Gastroesophageal sphincter (tissue), 4 donors: ENCODE results near the gene CFAP90. TPM values are rescaled to one million over a fixed set of nuclear protein-coding genes. Genes with fewer than 3 reads are reported as not detected.

ENCODE experiments used
- ATAC-seq: fragments of 150-250 bp; one replicate; pipeline ENCODE4 v1.9.1; 2016; ENCODE audit warnings: mild to moderate bottlenecking, moderate library complexity
- H3K27ac ChIP-seq, 4 donors: fragments of 200-600 bp; sonication (generic) in 3 of 4; 1 replicate in 3 of 4; 2 replicates in 1 of 4; pipeline ENCODE4 v1.5.1; 2016 to 2019
- H3K27me3 ChIP-seq: fragments of 200-600 bp; sonication (generic); one replicate; pipeline ENCODE4 v1.5.1; 2019
- H3K36me3 ChIP-seq, 2 donors: fragments of 200-600 bp; sonication (generic); one replicate each; pipeline ENCODE4 v1.5.1; 2019; ENCODE audit warnings: control low read depth in 1 of 2
- H3K4me1 ChIP-seq, 3 donors: fragments of 200-600 bp; sonication (generic); 1 replicate in 2 of 3; 2 replicates in 1 of 3; pipeline ENCODE4 v1.5.1; 2016 to 2019; ENCODE audit warnings: control low read depth in 2 of 3
- H3K4me3 ChIP-seq, 2 donors: fragments of 200-600 bp; sonication (generic); one replicate each; pipeline ENCODE4 v1.5.1; 2019; ENCODE audit warnings: mild to moderate bottlenecking in 1 of 2, moderate library complexity in 1 of 2
- H3K9me3 ChIP-seq, 3 donors: fragments of 200-600 bp; sonication (generic); one replicate each; pipeline ENCODE4 v1.5.1; 2017 to 2019; ENCODE audit warnings: control low read depth in 2 of 3
- CTCF ChIP-seq, 4 experiments: fragments of 200-600 bp in 2 of 4; fragments of 450-650 bp in 2 of 4; sonication (generic) in 1 of 4; IDR thresholded peaks; one replicate each; pipeline ENCODE4 v1.5.1; 2017 to 2019; ENCODE audit warnings: antibody characterized with exemption in 4 of 4, mild to moderate bottlenecking in 2 of 4, moderate library complexity in 2 of 4
- EP300 ChIP-seq: sonication (generic); formaldehyde crosslinking; IDR thresholded peaks from one replicate; pipeline ENCODE4 v1.6.1; 2017; ENCODE audit warnings: antibody characterized with exemption, mild to moderate bottlenecking
- POLR2A ChIP-seq, 2 donors: fragments of 450-650 bp; IDR thresholded peaks; one replicate each; pipeline ENCODE4 v1.6.1; 2017; ENCODE audit warnings: antibody characterized with exemption in 2 of 2, mild to moderate bottlenecking in 2 of 2, moderate library complexity in 1 of 2
- POLR2AphosphoS5 ChIP-seq: sonication (generic); formaldehyde crosslinking; IDR thresholded peaks from one replicate; pipeline ENCODE4 v1.6.1; 2017; ENCODE audit warnings: antibody characterized with exemption
- WGBS, 2 donors: methylation state at CpG; one replicate each; pipeline ENCODE4 v1.1.5; 2018; ENCODE audit warnings: low coverage in 1 of 2; 5-methylcytosine and 5-hydroxymethylcytosine counted together
- total RNA-seq, 4 donors: library from RNA; depleted of rRNA; stranded (reverse); fragments of >200 nt; gene quantifications; one replicate each; pipeline ENCODE4 v1.1.0, GENCODE V29; 2016

CFAP90 gene
- total RNA-seq, 4 donors from 2014 or later: 0.54 TPM; not detected in 3

DNA sequence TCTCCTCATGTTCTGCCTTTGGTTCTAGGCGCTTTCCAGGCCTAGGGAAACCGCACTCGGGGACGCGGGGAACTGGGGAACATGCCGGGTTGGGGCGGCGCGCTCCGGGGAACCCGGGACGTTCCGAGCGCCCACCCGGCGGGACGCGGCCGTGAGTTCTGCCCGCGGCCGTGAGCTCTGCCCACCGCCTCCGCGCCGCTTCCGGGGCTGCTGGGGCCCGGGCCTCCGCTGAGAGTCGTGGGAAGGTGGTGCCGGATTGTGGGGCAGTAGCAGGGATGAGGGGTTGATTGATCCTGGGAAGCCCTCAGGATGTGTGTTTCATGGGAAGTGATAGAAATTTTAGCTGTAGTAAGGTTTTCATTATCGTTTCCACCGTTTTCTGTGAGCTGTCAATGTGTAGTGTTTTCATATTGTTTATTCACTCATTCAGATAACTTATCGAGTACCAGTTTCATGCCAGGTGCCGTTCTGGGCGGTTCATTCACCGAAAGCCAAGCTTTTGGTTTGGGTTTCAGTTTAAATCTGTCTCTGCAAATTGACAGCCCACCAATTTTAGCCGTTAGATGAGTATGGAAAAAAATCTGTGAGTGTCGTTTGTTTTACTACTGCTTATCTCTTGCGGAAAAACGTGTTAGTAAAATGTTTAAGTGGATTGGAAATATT, 18.7 kb upstream of the CFAP90 start:
- H3K4me3 ChIP-seq: peak overlapping the region; percentile 76 to 90
- peaks cover 0 to 15% of the 10 kb centered on the region in 2 donors for H3K36me3 ChIP-seq
- TF ChIP-seq POLR2A (IDR thresholded peaks at IDR 0.05) (no peak), CTCF (IDR thresholded peaks at IDR 0.05) (no peak), EP300 (no peak), POLR2AphosphoS5 (no peak)
- peak overlapping the region; percentile 30 to 90 (median 88) for H3K27ac ChIP-seq
- H3K27me3 ChIP-seq: no peaks in the 10 kb centered on the region
- H3K4me1 ChIP-seq: peaks cover 11 to 45% (median 13%) of the 10 kb centered on the region in 3 donors
- 2 to 5% methylated on average over 10 to 17 of the region's 41 CpGs for WGBS, 2 donors
- peak; percentile 50 for ATAC-seq
- H3K9me3 ChIP-seq: no peaks in the 10 kb centered on the region

DNA sequence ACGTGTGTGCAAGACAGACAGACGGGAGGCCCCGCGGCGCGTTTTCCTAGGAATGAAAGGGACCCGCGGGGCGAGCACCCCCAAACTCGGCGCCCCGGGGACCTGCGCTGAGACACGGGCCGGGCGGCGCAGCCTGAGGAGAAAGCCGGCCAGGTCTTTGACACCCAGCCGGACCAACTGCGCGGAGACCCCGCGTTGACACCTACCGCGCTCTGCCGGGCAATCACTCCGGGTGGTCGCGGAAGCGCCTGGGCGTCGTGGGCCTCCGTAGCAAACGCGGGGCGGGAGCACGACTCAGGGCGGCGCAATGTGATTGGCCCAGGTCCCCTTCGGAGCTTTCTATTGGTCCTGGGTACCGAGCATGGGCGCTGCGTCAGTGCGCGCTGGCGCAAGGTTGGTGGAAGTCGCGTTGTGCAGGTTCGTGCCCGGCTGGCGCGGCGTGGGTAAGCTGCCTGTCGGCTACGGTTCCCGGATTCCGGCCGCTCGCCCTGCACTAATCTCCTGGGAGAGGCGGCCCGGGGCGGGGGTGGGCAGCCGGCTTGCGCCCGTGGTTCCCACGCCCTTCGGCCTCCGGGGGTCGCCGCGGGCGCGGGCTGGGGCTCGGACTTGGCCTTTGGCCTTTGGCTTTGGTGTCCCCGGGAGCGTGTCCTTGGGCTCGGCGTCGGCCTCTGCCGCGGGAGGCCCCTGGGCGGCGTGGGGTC, 18.0 kb upstream of the CFAP90 start, which contains the start of the genes FASTKD3 and MTRR:
TSS of gene FASTKD3 (minus strand) at position 259 of the 701 bp plus-strand sequence. CDS start 948 bp downstream, outside the sequence.
TSS of gene MTRR (plus strand) at position 376 of the 701 bp plus-strand sequence. CDS start 1,647 bp downstream, outside the sequence.
- Histone ChIP-seq H3K9me3 (no peaks in the 10 kb centered on the region), H3K27ac (peak within 1 kb of the TSS; percentile 30 to 90 (median 88)), H3K27me3 (no peaks in the 10 kb centered on the region), H3K4me1 (peaks cover 11 to 45% (median 13%) of the 10 kb centered on the region in 3 donors), H3K36me3 (peaks cover 0 to 19% of the 10 kb centered on the region in 2 donors), H3K4me3 (peak within 1 kb of the TSS; percentile 76 to 90)
- WGBS, 2 donors: 0% methylated on average over 10 of the region's 83 CpGs; no CpG with 5 or more reads in 1 of the 2 donors
- TF ChIP-seq CTCF (IDR thresholded peaks at IDR 0.05): peak in 2 of 4 experiments; percentile 8 to 19
- no peak for TF ChIP-seq EP300
- TF ChIP-seq POLR2AphosphoS5: peak; percentile 91
- peak; percentile 61 to 70 for TF ChIP-seq POLR2A (IDR thresholded peaks at IDR 0.05)
- ATAC-seq: peak; percentile 100

DNA sequence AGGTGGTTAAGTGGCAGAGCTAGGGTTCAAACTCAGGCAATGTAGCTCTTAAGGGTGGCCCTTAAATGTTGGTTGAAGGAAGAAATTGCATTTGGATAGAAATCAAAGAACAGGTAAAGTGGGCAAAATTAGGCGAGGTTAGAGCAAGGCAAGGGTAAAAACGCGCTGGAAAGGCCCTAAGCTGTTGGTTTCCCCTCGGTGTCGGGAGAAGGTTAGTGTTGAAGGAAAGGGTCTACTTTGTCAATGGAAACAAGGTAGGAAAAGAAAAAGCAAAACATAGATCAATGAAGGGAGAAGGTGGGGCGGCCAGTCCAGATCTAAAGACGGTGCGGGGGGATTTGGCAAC, 17.5 kb upstream of the CFAP90 start:
- no peaks in the 10 kb centered on the region for H3K27me3 ChIP-seq
- peaks cover 11 to 45% (median 13%) of the 10 kb centered on the region in 3 donors for H3K4me1 ChIP-seq
- peaks cover 0 to 20% of the 10 kb centered on the region in 2 donors for H3K36me3 ChIP-seq
- H3K9me3 ChIP-seq: no peaks in the 10 kb centered on the region
- peak overlapping the region; percentile 14 to 90 (median 88) for H3K27ac ChIP-seq
- TF ChIP-seq POLR2AphosphoS5 (no peak), CTCF (IDR thresholded peaks at IDR 0.05) (no peak), POLR2A (IDR thresholded peaks at IDR 0.05) (no peak), EP300 (no peak)
- WGBS, 2 donors: 0 to 1% methylated on average over 6 to 8 of the region's 8 CpGs
- ATAC-seq: peak; percentile 19
- peak overlapping the region; percentile 76 to 90 for H3K4me3 ChIP-seq

DNA sequence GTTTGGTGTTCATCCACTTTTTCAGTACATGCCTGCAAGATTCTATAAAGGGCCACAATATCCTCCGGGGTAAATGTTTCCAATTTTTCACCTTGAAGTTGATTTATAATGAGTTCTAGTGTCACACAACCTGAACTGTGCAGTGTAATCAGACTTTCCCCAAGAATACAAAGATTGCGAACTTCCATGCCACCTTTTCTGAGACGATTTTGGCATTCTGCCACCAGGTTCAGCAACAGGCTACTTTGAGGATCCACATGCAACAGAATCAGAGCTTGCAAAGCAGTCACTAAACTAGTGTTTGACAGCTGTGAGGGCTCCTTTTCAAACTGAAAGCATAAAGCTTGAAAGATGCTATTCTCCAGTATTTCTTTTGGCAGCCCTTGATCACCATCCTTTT, 16.3 kb upstream of the CFAP90 start:
- Histone ChIP-seq H3K27ac (no peak overlapping the region), H3K36me3 (peaks cover 0 to 32% of the 10 kb centered on the region in 2 donors), H3K4me3 (no peak overlapping the region), H3K9me3 (no peaks in the 10 kb centered on the region), H3K4me1 (peaks cover 11 to 40% (median 13%) of the 10 kb centered on the region in 3 donors), H3K27me3 (no peaks in the 10 kb centered on the region)
- 76 to 80% methylated on average over 3 of the region's 3 CpGs for WGBS, 2 donors
- TF ChIP-seq EP300: no peak
- no peak for ATAC-seq

GRCh38 chr5:7866196-7866595, 15.3 kb upstream of the CFAP90 start:
- H3K36me3 ChIP-seq: peaks cover 0 to 42% of the 10 kb centered on the region in 2 donors
- H3K4me3 ChIP-seq: no peak overlapping the region
- WGBS, 2 donors: 87 to 90% methylated on average over 2 of the region's 2 CpGs
- TF ChIP-seq POLR2AphosphoS5: no peak
- no peak for TF ChIP-seq POLR2A (IDR thresholded peaks at IDR 0.05)
- TF ChIP-seq EP300: no peak
- no peak for TF ChIP-seq CTCF (IDR thresholded peaks at IDR 0.05)
- H3K27me3 ChIP-seq: no peaks in the 10 kb centered on the region
- H3K9me3 ChIP-seq: no peaks in the 10 kb centered on the region
- H3K27ac ChIP-seq: no peak overlapping the region
- no peak for ATAC-seq
- peaks cover 11 to 30% (median 13%) of the 10 kb centered on the region in 3 donors for H3K4me1 ChIP-seq
